Cerebellar cortex (tissue), 1 donor: ENCODE measurements around the gene PCDHA9.
"Not testable (repeated sequence)": the region's sequence is repeated elsewhere in the genome, so short reads cannot be mapped to it uniquely, and the experiment has no call there.

Experiments used
- DNase-seq: peaks from one replicate; pipeline ENCODE4 v3.0.0-alpha.2; 2015; ENCODE audit warnings: low spot score

PCDHA9 gene, protein sequence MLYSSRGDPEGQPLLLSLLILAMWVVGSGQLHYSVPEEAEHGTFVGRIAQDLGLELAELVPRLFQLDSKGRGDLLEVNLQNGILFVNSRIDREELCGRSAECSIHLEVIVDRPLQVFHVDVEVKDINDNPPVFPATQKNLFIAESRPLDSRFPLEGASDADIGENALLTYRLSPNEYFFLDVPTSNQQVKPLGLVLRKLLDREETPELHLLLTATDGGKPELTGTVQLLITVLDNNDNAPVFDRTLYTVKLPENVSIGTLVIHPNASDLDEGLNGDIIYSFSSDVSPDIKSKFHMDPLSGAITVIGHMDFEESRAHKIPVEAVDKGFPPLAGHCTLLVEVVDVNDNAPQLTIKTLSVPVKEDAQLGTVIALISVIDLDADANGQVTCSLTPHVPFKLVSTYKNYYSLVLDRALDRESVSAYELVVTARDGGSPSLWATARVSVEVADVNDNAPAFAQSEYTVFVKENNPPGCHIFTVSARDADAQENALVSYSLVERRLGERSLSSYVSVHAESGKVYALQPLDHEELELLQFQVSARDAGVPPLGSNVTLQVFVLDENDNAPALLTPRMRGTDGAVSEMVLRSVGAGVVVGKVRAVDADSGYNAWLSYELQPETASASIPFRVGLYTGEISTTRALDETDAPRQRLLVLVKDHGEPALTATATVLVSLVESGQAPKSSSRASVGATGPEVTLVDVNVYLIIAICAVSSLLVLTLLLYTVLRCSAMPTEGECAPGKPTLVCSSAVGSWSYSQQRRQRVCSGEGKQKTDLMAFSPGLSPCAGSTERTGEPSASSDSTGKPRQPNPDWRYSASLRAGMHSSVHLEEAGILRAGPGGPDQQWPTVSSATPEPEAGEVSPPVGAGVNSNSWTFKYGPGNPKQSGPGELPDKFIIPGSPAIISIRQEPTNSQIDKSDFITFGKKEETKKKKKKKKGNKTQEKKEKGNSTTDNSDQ

DNA sequence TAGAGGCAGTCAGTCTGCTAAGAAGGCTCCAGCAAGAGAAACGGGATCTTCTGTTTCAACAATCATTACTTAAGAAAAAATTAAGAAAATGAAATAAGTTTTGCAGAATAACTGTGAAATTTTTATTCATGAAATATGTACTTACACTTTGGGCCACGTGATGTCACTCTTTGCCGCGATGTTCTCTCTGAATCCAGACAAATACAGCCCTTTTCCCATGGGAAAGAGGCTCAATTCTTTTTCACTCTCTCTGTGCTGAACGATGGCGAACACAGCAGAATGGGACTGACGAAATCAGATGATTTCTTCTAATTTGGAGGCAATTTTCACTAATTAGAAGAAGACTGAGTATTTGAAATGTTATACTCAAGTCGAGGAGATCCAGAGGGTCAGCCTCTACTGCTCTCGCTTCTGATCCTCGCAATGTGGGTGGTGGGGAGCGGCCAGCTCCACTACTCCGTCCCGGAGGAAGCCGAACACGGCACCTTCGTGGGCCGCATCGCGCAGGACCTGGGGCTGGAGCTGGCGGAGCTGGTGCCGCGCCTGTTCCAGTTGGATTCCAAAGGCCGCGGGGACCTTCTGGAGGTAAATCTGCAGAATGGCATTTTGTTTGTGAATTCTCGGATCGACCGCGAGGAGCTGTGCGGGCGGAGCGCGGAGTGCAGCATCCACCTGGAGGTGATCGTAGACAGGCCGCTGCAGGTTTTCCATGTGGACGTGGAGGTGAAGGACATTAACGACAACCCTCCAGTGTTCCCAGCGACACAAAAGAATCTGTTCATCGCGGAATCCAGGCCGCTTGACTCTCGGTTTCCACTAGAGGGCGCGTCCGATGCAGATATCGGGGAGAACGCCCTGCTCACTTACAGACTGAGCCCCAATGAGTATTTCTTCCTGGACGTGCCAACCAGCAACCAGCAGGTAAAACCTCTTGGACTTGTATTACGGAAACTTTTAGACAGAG is at the start of gene PCDHA9:
PCDHA9 (plus strand) TSS at position 244 of the 964 bp plus-strand sequence; CDS start at position 358, 114 bp downstream.
- DNase-seq, result not testable (repeated sequence)

DNA sequence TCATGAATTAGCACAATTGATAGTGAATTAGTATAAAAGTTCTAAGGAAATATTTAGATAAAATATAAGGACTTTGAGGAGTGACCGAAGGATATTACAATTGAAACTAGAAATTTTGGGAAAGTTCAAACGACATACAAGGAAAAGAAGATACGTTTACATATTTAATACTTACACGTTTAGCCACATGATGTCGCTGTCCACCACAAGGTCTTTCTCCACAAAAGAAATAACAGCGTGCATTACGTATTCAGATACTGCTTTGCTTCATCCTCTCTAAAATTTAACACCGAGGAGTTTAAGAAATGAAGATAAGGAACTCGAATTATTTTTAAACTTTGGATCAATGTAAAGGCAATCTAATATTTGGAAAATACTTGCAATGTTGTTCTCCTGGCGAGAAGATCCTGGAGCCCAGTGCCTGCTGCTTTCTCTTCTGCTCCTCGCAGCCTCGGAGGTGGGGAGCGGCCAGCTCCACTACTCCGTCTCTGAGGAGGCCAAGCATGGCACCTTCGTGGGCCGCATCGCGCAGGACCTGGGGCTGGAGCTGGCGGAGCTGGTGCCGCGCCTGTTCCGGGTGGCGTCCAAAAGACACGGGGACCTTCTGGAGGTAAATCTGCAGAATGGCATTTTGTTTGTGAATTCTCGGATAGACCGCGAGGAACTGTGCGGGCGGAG is 47.2 kb upstream of the PCDHA9 start, which contains the start of gene PCDHA3:
PCDHA3 (plus strand) TSS at position 242 of the 678 bp plus-strand sequence.
- DNase-seq, result peak; percentile 20

DNA sequence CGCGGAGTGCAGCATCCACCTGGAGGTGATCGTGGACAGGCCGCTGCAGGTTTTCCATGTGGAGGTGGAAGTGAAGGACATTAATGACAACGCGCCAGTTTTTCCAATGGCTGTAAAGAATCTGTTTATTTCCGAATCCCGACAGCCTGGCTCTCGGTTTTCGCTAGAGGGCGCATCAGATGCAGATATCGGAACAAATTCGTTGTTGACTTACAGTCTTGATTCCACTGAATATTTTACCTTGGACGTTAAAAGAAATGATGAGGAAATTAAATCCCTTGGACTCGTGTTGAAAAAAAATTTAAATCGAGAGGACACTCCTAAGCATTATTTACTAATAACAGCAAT is 46.7 kb upstream of the PCDHA9 start:
- DNase-seq, result no peak

DNA sequence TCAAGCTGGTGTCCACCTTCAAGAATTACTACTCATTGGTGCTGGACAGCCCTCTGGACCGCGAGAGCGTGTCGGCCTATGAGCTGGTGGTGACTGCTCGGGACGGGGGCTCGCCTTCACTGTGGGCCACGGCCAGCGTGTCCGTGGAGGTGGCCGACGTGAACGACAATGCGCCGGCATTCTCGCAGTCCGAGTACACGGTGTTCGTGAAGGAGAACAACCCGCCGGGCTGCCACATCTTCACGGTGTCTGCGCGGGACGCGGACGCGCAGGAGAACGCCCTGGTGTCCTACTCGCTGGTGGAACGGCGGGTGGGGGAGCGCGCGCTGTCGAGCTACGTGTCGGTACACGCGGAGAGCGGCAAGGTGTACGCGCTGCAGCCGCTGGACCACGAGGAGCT is 45.8 kb upstream of the PCDHA9 start:
- DNase-seq, result not testable (repeated sequence)

DNA sequence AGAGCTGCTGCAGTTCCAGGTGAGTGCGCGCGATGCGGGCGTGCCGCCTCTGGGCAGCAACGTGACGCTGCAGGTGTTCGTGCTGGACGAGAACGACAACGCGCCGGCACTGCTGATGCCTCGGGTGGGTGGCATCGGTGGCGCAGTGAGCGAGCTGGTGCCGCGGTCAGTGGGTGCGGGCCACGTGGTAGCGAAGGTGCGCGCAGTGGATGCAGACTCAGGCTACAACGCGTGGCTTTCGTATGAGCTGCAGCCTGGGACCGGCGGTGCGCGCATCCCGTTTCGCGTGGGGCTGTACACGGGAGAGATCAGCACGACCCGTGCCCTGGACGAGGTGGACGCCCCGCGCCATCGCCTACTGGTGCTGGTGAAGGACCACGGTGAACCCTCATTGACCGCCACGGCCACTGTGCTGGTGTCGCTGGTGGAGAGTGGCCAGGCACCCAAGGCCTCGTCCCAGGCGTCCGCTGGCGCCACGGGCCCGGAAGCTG is 45.4 kb upstream of the PCDHA9 start:
- no peak for DNase-seq

DNA sequence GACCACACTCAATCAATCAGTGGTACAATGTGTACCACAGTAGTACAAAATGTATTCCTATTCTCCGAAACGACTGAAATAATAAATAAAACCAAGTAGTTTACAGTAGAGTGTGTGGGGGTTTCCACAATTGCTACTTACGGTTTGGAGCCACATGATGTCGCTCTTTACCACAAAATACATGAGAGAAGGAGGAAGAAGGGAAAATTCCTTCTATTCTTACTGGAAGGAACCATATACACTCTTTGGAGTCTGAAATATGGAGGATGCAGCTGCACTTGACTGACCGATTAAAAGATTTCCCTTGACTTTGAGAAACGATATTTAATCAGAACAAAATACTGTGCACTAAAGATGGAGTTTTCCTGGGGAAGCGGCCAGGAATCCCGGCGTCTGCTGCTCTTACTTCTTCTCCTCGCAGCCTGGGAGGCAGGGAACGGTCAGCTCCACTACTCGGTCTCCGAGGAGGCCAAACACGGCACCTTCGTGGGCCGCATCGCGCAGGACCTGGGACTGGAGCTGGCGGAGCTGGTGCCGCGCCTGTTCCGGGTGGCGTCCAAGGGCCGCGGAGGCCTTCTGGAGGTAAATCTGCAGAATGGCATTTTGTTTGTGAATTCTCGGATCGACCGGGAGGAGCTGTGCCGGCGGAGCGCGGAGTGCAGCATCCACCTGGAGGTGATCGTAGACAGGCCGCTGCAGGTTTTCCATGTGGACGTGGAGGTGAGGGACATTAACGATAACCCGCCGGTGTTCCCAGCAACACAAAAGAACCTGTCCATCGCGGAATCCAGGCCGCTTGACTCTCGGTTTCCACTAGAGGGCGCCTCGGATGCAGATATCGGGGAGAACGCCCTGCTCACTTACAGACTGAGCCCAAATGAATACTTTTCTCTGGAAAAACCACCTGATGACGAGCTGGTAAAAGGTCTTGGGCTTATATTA is 41.1 kb upstream of the PCDHA9 start, which contains the start of gene PCDHA4:
PCDHA4 (plus strand) TSS at position 235 of the 942 bp plus-strand sequence.
- peak; percentile 64 for DNase-seq

DNA sequence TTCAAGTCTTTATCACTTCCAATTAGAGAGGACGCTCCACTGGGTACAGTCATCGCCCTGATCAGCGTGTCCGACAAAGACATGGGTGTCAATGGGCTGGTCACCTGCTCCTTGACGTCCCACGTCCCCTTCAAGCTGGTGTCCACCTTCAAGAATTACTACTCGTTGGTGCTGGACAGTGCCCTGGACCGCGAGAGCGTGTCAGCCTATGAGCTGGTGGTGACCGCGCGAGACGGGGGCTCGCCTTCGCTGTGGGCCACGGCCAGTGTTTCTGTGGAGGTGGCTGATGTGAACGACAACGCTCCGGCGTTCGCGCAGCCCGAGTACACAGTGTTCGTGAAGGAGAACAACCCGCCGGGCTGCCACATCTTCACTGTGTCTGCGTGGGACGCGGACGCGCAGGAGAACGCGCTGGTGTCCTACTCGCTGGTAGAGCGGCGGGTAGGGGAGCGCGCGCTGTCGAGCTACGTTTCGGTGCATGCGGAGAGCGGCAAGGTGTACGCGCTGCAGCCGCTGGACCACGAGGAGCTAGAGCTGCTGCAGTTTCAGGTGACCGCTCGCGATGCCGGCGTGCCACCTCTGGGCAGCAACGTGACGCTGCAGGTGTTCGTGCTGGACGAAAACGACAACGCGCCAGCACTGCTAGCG is 39.8 kb upstream of the PCDHA9 start:
- DNase-seq, result not testable (repeated sequence)

DNA sequence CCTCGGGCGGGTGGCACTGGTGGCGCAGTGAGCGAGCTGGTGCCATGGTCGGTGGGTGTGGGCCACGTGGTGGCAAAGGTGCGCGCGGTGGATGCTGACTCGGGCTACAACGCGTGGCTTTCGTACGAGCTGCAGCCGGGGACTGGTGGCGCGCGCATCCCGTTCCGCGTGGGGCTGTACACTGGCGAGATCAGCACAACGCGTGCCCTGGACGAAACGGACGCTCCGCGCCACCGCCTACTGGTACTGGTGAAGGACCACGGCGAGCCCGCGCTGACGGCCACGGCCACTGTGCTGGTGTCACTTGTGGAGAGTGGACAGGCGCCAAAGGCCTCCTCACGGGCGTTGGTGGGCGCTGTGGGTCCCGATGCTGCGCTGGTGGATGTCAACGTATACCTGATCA is 39.3 kb upstream of the PCDHA9 start:
- DNase-seq, result no peak

DNA sequence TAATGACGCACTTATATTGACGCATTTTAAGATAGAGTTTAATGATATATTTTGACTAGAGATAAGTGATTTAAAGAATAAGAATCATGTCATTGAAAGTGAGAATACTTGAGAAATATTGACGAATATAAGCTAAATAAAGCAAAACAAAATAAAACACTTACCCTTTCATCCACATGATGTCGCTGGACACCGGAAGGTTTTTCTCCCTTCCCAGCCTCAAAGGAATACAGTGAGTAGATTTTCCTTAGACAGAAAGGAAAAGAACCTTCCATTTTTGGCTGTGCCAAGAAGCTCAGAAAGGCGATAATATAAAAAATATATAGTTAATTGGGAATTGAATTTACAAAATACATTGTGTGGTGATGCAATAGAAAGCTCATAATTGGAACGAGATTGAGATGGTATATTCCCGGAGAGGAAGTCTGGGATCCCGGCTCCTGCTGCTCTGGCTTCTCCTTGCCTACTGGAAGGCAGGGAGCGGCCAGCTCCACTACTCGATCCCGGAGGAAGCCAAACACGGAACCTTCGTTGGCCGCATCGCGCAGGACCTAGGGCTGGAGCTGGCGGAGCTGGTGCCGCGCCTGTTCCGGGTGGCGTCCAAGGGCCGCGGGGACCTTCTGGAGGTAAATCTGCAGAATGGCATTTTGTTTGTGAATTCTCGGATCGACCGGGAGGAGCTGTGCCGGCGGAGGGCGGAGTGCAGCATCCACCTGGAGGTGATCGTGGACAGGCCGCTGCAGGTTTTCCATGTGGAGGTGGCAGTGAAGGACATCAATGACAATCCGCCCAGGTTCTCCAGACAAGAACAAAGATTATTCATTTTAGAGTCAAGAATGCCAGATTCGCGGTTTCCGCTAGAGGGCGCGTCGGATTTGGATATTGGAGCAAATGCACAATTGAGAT is 26.6 kb upstream of the PCDHA9 start, which contains the start of gene PCDHA5:
PCDHA5 (plus strand) TSS at position 239 of the 906 bp plus-strand sequence.
- peak; percentile 47 for DNase-seq

DNA sequence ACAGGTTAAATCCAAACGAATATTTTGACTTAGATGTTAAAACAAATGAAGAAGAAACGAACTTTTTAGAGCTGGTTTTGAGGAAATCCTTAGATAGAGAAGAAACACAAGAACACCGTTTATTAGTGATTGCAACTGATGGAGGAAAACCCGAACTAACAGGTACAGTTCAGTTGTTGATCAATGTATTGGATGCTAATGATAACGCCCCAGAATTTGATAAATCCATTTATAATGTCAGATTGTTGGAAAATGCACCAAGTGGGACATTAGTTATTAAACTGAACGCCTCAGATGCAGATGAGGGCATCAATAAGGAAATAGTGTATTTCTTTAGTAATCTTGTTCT is 25.9 kb upstream of the PCDHA9 start:
- no peak for DNase-seq

DNA sequence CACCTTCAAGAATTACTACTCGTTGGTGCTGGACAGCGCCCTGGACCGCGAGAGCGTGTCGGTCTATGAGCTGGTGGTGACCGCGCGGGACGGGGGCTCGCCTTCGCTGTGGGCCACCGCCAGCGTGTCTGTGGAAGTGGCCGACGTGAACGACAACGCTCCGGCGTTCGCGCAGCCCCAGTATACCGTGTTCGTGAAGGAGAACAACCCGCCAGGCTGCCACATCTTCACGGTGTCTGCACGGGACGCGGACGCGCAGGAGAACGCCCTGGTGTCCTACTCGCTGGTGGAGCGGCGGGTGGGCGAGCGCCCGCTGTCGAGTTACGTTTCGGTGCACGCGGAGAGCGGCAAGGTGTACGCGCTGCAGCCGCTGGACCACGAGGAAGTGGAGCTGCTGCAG is 25.2 kb upstream of the PCDHA9 start:
- not testable (repeated sequence) for DNase-seq

DNA sequence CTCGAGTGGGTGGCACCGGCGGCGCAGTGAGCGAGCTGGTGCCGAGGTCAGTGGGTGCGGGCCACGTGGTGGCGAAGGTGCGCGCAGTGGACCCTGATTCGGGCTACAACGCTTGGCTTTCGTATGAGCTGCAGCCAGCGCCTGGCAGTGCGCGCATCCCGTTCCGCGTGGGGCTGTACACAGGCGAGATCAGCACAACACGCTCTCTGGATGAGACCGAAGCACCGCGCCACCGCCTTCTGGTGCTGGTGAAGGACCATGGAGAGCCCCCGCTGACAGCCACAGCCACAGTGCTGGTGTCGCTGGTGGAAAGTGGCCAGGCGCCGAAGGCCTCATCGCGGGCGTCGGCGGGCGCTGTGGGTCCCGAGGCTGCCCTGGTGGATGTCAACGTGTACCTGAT is 24.7 kb upstream of the PCDHA9 start:
- no peak for DNase-seq

DNA sequence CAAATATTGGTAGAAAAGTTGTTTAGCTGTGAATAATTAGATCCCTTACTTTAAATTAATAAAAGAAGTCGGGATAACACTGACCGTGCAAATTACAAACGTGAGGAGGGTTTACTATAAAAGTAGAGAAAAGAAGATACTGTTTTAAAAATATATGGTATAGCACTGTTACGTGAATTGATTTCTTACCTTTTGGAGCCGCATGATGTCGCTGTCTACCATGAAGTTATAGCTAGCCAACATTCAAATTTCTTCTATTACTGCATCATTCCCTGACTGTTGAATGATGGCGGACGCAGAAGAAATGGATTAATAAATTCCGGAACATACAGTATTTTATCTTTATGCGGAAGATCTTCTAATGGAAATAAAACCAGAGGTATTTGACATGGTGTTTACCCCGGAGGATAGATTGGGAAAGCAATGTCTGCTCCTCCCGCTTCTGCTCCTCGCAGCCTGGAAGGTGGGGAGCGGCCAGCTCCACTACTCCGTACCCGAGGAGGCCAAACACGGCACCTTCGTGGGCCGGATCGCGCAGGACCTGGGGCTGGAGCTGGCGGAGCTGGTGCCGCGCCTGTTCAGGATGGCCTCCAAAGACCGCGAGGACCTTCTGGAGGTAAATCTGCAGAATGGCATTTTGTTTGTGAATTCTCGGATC is 20.3 kb upstream of the PCDHA9 start, which contains the start of gene PCDHA6:
PCDHA6 (plus strand) TSS at position 257 of the 658 bp plus-strand sequence; CDS start at position 389, 132 bp downstream.
- peak; percentile 34 for DNase-seq

DNA sequence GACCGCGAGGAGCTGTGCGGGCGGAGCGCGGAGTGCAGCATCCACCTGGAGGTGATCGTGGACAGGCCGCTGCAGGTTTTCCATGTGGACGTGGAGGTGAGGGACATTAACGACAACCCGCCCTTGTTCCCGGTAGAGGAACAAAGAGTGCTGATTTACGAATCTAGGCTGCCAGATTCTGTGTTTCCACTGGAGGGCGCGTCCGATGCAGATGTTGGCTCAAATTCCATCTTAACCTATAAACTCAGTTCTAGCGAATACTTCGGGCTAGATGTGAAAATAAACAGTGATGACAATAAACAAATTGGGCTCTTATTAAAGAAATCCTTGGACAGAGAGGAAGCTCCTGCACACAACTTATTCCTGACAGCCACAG is 19.8 kb upstream of the PCDHA9 start:
- no peak for DNase-seq

DNA sequence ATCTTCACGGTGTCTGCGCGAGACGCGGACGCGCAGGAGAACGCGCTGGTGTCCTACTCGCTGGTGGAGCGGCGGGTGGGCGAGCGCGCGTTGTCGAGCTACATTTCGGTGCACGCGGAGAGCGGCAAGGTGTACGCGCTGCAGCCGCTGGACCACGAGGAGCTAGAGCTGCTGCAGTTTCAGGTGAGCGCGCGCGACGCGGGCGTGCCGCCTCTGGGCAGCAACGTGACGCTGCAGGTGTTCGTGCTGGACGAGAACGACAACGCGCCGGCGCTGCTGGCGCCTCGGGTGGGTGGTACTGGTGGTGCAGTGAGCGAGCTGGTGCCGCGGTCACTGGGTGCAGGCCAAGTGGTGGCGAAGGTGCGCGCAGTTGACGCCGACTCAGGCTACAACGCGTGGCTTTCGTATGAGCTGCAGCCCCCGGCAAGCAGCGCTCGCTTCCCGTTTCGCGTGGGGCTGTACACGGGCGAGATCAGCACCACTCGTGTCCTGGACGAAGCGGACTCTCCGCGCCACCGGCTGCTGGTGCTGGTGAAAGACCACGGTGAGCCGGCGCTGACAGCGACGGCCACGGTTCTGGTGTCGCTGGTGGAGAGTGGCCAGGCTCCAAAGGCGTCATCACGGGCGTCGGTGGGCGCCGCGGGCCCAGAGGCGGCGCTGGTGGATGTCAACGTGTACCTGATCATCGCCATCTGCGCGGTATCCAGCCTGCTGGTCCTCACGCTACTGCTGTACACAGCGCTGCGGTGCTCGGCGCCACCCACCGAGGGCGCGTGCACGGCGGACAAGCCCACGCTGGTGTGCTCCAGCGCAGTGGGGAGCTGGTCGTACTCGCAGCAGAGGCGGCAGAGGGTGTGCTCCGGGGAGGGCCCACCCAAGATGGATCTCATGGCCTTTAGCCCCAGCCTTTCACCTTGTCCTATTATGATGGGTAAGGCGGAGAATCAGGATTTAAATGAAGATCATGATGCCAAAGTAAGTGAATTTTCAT is 18.4 kb upstream of the PCDHA9 start:
- DNase-seq, result not testable (repeated sequence)

DNA sequence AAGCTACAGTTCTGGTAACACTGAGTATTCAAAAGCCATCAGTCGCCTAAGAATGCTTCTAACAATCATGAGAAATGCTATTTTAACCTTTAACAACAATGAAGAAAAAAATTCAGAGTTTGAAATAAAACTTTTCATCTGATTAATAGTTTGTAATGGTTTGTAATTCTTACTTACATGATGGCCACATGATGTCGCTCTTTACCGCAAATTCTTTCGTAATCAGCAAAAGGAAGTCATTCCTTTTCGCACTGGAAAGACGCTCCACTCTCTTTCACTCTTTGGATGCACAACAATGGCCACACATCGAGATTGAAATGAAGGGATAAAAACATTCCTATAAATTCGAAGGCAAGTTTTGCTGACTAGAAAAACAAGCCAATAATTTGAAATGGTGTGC is 14.2 kb upstream of the PCDHA9 start, which contains the start of gene PCDHA7:
PCDHA7 (plus strand) TSS at position 277 of the 400 bp plus-strand sequence; CDS start at position 392, 115 bp downstream.
- DNase-seq, result peak; percentile 36
